ENCODE data around the gene ABTB1. TPM values are rescaled to one million over a fixed set of nuclear protein-coding genes. Genes with fewer than 3 reads are reported as not detected.
"Not testable (repeated sequence)": the region's sequence is repeated elsewhere in the genome, so short reads cannot be mapped to it uniquely, and the experiment has no call there.

The ABTB1 gene
- total RNA-seq, 1 donor from 2014 or later: 98.8 TPM

DNA sequence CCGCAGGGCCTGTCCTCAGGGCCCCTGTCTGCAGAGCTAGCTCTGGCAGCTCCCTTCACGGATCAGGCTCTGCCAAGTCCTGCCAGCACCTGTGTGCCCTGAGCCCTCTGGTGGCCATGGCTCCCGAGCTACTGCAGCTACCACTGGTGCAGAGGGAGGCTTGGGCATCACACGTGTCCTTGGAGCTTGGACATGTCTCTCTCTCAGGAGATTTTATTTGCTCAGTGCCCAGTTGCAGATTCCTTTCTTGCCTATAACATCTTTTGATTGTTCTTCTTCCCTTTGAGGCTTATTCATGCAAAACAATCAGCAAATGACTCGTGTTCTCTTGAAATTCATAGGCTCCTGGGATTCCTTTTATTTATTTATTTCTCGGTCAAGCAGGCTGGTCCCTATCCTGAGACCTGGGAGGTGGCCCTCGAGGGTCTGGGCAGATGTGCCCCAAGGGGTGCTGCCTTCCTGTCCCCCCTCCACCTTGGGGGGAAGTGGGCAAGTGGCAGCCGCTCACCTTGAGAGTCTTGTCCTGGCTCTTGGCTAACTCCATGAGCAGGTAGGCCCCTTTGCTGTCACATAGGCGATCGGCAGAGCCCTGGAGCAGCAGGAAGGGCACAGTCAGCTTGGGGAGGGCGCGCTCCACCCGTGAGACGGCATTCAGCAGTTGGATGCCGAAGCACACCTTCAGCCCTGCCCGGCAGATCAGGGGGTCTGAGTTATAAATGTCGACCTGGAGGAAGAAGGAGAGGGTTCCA is 21.9 kb downstream of the ABTB1 start:
- ATAC-seq: no peak
- intact Hi-C loops (cut with DNase I): no loop called here
- peak; percentile 55 for DNase-seq (ENCODE audit: low spot score)

DNA sequence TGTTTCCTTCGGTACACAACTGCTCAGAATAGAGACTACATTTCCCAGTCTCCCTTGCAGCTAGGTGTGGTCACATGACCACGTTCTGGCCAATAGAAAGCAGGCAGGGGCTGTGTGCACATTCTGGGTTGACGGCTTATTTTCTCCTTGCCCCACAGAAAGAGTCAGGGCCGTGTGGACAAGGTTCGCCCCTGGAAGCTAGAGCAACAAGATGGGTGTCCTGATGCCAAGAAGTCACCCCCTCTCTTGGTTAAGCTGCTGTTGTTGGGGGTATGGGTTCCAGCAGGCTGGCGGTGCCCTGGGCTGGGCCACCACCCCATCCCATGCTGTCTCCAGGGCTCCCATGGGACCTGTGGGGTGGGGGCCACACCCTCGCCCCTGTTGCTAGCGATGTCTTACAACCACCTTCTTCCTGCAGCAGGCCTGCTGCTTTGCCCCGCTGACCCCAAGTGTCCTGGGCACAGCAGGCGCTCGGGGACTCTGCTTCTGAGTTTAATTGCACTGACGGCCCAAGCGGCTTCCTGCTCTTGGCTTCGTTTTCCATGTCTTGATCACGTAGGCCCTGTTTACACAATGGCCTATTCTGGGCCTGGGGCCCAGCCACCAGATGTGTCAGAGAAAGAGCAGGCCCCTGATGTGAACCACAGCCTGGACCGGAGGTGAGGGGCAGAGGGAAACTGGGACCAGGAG is 24.9 kb downstream of the ABTB1 start:
- intact Hi-C loops (cut with DNase I): no loop called here
- ATAC-seq: peak; percentile 90

DNA sequence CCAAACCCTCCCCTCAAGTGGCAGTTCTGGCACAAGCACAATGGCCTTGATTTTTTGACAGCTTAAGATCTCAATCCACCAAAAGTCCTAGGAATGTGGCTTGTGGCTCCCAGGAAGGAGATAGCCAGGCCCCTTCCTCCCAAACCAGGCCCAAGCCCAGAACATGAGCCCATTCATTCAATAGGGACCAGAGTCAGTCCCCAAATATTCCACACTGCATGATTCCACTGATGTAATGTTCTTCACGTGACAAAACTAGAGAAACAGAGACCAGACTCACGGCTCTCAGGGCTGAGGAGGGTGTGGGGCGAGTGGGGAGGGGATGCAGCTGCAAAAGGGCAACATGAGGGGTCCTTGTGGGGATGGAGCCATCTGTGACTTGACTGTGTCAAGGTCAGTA is 25.5 kb downstream of the ABTB1 start:
- intact Hi-C loops (cut with DNase I): no loop called here
- ATAC-seq (peak; percentile 24), DNase-seq (ENCODE audit: low spot score) (peak; percentile 54)

More for the DNA sequence above, 24.9 kb downstream of the ABTB1 start:
- peak; percentile 86 for DNase-seq (ENCODE audit: low spot score)

DNA sequence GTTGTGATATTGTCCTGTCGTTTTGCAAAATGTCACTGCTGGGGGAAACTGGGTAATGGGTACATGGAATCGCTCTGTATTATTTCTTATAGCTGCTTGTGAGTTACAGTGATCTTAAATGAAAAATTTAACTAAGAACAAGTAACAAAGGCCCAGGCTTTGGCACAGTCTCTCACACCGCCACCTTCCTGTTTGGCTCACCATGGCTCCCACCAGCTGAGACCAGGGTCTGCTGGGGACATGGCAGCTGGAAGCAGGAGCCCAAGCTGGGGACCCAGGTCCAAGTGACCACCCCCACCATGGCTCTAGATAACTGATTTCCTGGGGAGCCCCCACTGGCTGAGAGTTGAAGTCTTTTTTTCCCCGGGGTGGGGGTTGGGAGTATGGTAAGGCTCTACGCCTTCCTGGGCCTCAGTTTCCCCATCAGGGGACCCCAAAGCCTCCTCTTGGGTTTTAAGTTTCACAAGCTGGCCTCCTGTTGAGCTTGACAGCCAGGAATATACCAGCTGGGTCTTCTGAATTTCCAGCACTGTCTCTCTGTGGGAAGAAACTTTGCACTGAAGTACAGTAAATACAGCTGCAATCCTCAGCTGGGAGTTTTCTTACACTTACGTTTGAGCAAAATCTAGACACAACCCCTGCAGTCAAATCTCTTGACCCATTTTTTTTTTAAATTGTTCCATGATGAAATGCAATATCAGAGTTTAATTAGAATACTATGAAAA is 26.1 kb downstream of the ABTB1 start:
- no peak for ATAC-seq
- DNase-seq (ENCODE audit: low spot score): peak; percentile 56
- intact Hi-C loops (cut with DNase I): no loop called here

DNA sequence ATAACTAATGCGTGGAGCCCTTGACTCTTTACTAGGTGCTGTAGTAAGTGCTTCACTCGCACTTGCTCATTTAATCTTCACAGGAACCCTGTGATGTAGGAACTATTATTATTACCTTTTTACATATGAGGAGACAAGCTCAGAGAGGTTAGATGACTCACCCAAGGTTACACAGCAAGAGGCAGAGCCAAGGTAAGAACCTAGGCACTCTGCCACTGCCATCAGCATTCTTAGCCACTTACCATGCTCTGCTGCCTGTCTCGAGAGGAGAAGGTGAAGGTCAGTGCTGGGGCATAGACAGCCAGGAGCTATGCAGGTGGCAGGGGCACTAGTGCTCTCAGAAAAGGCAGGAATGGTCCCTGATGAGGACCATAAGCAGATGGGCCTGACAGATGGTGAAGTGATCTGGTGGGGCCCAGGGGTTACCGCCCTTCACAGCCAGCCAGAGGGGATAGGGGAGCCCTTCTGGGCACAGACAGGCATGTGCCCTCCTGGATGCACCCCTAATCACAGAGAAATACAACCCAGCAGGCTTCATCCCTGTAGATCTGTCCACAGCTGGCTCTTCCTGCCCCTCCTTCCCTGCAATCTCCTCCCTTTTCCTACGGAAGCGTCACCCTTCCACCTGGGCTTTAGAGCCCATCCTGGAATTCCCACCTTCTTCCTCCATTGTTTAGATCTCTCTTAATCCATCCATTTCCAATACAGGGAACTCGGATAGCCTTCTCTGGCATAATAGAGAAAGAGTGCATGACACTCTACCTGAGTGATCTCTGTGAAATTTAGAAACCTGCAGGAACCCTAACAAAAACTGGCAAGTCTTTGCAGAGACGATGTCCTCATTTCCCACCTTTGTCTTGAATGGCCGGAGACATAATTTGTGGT is 26.9 kb downstream of the ABTB1 start:
- intact Hi-C loops (cut with DNase I): no loop called here
- DNase-seq (ENCODE audit: low spot score): peak; percentile 23
- no peak for ATAC-seq

DNA sequence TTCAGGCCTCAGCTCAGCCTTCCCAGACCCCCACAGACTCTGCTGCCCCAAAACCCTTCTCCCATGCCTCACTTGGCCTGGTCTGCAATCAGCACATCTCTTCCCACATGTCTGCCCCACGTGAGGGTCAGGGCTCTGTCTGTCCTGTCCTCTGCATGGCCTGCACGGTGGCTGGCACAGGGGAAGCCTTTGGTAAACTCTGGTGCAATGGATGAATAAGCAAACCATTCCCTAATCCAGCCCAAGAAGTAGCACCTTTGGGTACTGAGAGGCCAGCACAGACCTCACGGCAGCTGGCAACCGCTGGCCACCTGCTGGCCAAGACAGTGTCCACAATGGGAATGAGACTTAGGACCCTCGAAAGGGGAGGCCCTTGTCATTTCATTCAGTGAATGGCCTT is 27.7 kb downstream of the ABTB1 start:
- ATAC-seq (no peak), DNase-seq (ENCODE audit: low spot score) (peak; percentile 39)
- intact Hi-C loops (cut with DNase I): no loop called here

DNA sequence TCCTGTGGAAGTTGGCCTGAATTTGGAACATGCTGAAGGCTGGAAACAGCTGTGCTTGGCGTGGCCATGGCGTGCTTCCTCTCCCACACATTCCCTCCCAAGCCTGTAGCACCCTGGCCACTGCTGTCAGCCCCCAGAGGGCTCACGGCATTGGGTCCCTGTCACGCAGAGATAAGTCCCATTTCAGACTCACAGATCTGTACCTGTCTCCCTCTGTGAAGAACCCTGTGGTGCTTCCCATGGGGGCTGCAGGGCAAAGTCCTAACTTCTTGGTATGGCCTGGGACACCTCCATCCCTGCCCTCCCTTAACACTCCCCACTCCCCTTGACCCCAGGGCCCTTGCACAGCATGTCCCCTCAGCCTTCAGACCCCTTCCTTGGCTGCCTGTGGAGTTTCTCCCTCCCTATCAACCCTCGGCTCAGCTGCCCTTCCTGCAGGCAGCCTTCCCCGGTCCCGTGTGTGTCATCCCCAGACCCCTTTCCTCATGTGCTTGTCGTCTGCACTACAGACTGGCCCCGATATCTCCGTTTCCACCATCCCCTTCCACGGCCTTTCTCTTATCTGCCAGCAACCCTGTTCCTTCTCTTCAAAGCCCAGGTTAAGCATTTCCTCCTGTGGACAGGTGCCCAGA is 28.6 kb downstream of the ABTB1 start:
- no peak for ATAC-seq
- peak; percentile 56 for DNase-seq (ENCODE audit: low spot score)
- intact Hi-C loops (cut with DNase I): no loop called here

DNA sequence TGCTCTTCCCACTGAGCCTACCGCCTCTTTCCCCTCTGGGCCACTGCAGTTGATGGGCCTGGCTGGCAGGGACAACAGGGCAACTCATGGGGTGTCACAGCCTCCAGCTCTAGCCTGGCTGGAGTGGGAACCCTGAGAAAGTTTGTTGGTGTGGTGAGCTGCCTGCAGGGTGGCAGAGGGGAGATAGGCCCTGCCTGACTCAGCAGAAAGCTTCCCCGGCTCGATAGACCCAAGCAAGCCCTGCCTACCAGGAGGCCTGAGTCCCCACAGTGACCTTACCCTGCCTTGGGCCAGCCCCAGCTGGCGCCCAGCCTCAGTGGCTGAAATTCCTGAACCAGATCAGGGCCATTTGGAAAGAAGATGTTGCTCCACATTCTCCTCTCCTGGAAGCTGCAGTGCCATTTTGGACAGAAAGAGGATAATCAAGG is 29.4 kb downstream of the ABTB1 start:
- peak; percentile 57 for DNase-seq (ENCODE audit: low spot score)

DNA sequence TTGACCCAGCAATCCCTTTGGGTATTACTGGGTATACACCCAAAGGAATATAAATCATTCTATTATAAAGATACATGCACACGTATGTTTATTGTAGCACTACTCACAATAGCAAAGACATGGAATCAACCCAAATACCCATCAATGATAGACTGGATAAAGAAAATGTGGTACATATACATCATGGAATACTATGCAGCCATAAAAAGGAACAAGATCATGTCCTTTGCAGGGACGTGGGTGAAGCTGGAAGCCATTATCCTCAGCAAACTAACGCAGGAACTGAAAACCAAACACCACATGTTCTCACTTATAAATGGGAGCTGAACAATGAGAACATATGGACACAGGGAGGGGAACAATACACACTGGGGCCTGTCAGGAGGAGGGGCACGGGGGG is 32.1 kb downstream of the ABTB1 start:
- ATAC-seq; DNase-seq (ENCODE audit: low spot score); intact Hi-C loops (cut with DNase I): not testable (repeated sequence)

More for the DNA sequence above, 29.4 kb downstream of the ABTB1 start:
- ATAC-seq: no peak
- intact Hi-C loops (cut with DNase I): no loop called here

DNA sequence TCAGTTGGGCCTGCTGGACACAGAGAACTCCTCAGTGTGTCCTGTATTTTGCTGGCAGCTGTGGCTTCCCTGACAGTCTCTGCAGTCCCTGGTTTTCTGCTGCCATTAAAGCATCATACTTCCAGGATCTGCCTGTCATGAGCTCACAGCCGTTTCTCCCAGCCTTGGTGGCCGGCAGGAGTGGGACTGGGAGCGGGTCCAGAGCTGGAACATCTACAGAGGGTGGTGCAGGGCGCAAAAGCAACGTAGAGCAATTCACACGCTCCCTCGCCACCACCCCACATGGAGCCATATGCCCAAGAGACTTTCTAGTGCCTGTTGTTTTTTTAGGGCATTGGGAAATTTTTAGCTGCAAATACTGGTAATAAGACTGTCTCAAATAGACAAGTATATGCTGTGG is 33.6 kb downstream of the ABTB1 start:
- intact Hi-C loops (cut with DNase I): no loop called here
- DNase-seq (ENCODE audit: low spot score): peak; percentile 63
- ATAC-seq: peak; percentile 41

DNA sequence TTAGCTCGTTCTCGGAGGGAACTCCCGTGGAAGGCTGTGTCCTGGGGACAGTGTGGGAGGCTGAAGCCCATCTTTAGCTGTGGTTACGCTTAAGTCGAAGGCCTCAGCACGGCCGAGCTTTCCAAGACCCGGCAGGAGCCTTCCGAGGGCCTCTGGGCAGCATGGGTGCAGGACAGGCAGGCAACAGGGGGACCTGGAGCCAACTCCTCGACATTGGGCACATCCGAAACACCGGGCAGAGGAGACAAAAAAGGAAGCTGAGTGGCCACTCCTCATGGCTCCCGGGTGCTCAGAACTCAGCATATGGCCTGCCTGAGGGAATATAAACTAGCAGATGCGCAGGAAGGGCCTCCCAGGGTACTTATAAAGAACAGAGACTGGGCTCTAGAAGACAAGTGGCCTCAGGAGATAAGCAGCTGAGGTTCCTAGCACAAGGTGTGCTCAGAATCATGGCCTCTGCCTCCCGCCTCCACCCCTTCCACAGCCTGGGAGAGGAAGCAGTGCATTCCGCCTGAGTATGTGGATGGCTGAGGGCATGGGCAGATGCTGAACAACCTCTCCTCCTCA is 34.1 kb downstream of the ABTB1 start:
- ATAC-seq (peak; percentile 6), DNase-seq (ENCODE audit: low spot score) (peak; percentile 43)
- intact Hi-C loops (cut with DNase I): no loop called here

DNA sequence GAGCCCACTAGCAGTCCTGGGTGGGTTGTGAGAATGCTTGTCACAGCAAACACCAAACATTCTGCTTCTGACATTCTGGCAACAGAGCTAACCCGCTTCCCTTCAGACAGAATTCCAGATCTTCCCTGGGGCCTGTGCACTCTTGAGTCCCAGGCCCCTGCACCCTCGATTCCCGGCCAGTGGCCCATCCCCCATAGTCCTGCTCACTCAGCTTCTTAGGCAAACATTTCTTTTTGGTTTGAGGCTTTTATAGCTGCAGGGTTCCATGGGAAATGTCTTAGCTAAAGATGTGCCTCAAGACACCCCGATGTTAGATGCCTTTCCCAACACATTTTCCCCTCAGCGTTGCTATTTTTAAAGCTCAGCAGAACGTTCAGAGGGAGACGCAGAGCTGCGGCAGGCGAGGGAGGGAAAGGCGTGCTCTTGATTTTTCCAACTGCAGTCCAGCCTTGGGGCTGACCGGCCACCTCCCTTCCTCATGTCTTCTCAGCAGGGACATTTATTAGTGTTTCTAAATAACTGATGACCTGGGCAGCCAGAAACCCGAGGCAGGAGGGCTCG is 35.2 kb downstream of the ABTB1 start:
- ATAC-seq (peak; percentile 33), DNase-seq (ENCODE audit: low spot score) (peak; percentile 51)
- intact Hi-C loops (cut with DNase I): no loop called here

DNA sequence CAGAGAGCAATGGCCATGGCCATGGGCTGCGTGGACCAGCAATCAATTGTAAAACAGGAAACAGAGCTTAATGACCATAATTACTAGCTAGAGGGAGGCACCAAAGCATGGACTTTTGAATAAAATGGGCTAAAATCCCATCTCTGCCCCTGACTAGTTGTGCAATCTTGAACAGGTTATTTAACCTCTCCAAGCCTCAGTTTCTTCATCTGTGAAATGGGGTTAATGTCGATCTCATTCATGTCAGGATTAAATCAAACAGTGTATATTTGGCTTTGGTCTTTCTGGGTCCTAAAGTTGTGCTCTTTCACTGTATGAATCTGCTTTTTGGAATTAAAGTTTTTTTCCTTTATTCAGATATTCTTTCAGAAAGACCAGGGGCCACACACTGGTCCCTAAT is 36.1 kb downstream of the ABTB1 start:
- DNase-seq (ENCODE audit: low spot score) (no peak), ATAC-seq (no peak)
- intact Hi-C loops (cut with DNase I): no loop called here

DNA sequence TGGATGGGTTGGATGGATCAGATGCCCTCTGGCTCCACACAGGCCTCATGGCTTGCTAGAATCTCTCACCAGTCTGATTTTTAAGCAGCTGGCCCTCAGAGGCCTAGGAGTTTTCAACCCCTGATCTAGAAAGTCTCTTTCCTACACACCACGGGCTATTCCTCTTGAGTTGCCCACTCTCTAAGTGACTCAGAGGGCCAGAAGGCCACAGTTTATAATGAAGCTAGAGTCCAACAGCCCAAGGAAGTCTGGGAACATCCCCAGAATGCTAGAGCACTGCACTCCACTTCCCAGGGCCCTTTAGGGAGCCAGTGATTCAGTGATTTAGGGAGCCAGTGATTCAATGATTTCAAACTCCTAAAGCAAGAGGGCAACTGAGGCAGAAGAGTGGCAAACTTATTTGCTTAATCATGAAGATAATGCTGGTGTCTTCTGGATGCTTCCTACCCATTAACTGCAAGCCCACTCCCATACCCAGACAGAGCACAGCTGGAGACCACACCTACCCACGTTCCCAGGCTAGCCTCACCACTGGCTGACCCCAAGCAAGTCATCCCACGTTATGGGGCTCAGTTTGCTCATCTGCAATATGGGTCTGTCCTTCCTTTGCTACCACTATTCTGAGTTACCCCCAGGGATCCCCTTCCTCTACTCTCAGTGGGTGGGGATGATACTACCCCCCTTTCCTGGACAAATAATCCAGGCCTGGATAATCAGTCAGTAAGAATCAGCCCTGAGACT is 36.7 kb downstream of the ABTB1 start:
- ATAC-seq (no peak), DNase-seq (ENCODE audit: low spot score) (peak; percentile 5)
- intact Hi-C loops (cut with DNase I): no loop called here

DNA sequence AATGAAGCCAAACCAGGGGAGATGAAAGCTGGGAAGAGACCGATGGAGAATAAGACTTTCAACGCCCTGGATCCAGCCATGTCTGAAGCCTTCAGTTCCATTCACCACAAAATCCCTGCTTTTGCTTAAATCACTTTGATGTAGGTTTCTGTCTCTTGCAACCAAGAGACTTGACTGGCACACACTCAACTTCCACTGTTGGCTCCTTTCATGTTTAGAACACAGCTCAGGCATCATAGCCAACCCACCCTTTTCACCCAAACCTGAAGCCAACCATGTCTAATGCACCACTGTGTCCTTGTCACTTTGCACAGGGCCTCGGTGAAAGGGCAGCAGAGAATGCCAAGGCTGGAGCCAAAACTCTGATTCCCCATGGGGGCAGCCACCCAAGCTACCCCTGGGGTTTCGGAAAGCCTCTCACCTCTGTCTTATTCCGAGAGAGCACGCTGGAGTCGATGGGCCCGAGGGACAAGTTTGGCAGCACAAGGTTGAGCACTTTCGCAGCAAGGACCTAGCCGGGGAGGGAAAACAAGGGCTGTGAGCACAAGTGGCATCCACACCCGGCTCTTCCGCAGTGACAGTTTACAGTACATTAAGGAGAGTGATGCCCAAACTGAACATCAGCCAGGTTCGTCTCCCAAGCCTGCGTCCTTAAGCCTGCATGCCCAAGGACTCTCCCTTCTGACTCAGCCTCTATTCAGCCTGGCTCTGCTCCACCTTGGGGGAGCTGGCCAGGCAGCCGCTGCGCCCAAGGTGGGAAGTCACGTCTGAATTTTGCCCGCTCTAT is 37.6 kb downstream of the ABTB1 start:
- intact Hi-C loops (cut with DNase I): no loop called here
- ATAC-seq (no peak), DNase-seq (ENCODE audit: low spot score) (no peak)

DNA sequence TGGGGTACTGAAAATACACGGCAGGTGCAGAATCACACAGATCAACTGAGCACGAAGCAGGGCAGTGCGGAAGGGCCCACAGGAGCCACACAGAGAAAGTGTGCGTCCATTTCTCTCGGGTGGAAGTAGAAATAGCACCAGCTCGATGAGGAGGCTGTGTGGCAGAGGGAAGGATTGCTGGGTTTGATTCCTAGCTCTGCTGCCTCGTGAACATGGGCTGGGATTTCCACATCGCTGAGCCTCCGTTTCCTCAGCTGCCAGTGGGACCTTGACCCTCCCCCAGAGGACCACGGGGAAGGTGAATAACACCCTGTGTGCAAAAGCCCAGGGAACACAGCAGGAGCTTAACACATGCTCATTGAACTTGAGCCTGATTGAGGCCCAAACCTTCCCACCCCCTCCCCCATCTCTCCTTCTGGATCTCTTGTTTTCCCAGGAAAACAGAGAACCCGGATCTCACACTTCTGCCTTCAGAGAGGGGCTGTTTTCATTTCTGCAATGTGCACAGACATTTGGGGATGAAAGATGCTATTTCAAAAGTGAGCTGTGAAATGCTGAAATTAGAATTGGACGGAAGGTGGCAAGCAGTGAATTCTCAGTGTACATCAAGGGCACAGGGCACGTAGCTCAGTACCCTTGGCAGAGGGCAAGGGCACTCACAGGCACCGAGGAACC is 38.4 kb downstream of the ABTB1 start:
- intact Hi-C loops (cut with DNase I): no loop called here
- DNase-seq (ENCODE audit: low spot score): peak; percentile 38
- ATAC-seq: no peak
